ENCODE data around the gene ZFAND3.

DNA sequence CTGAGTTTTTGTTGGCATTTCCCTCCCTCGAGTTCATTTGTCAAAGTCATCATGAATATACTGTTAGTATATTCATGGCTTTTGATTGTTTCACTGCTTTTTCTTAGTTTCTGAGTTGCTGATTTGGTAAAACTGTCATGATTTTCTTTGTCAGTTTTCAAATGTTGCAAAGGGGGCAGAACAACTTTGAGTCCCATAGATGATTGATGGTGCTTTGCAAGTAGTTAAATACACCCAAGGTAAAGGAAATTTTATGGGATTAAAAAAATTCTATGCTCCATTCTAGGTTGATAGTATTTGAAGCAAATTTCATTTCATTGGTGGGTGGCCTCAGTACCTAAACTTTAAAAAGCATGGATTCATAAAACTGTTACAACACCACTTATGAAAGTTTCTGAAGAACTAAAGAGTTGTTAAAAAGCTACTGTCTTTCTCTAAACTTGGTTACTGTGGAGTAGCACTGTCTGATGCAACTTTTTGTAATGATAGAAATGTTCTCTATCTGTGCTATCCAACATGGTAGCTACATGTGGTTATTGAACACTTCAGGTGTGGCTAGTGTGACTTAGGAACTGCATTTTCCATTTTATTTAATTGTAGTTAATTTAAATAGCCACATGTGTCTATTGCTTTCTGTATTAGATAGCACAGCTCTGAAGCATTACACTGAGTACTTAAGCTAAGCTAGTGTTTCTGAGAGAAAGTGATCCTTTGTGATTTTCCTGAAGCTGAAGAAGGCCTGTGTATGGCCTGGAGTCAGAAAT lies 153.6 kb downstream of the ZFAND3 start:
- no peak for TF ChIP-seq POLR2AphosphoS5 (IDR thresholded peaks at IDR 0.05; ENCODE audit: low read depth, low read length)
- no peak for TF ChIP-seq POLR2A (IDR thresholded peaks at IDR 0.05; ENCODE audit: low read depth, low read length)
